ENCODE results near the gene TRIM9.

The TRIM9 gene

GRCh38 chr14:51094901-51095853 lies at the start of gene TRIM9:
Gene TRIM9 (minus strand): TSS chr14:51095105. CDS start chr14:51094939, 166 bp downstream.
- no peak for TF ChIP-seq CTCF (IDR thresholded peaks at IDR 0.05; ENCODE audit: low read depth, low read length)
- peak within 1 kb of the TSS; percentile 60 for H3K4me3 ChIP-seq (ENCODE audit: low read depth, low read length)

- no peak for TF ChIP-seq CTCF (IDR thresholded peaks at IDR 0.05; ENCODE audit: low read depth, low read length)
- H3K4me3 ChIP-seq (ENCODE audit: low read depth, low read length) = no peak overlapping the region
These were observed 46.0 kb upstream of the TRIM9 start for GRCh38 chr14:51140856-51141255.

- H3K4me3 ChIP-seq (ENCODE audit: low read depth, low read length) = no peak overlapping the region
- no peak for TF ChIP-seq CTCF (IDR thresholded peaks at IDR 0.05; ENCODE audit: low read depth, low read length)
These were observed 45.4 kb upstream of the TRIM9 start for GRCh38 chr14:51140338-51140737.

GRCh38 chr14:51139121-51139681 lies 44.3 kb upstream of the TRIM9 start:
- no peak for TF ChIP-seq CTCF (IDR thresholded peaks at IDR 0.05; ENCODE audit: low read depth, low read length)

GRCh38 chr14:51138404-51139103 lies 43.6 kb upstream of the TRIM9 start:
- H3K4me3 ChIP-seq (ENCODE audit: low read depth, low read length) = no peak overlapping the region
- TF ChIP-seq CTCF (IDR thresholded peaks at IDR 0.05; ENCODE audit: low read depth, low read length) = no peak

More at GRCh38 chr14:51139121-51139681, 44.3 kb upstream of the TRIM9 start:
- no peak overlapping the region for H3K4me3 ChIP-seq (ENCODE audit: low read depth, low read length)

- H3K4me3 ChIP-seq (ENCODE audit: low read depth, low read length) = no peak overlapping the region
- no peak for TF ChIP-seq CTCF (IDR thresholded peaks at IDR 0.05; ENCODE audit: low read depth, low read length)
These were observed 36.6 kb upstream of the TRIM9 start for GRCh38 chr14:51131516-51131915.

Data from WI38 (cell line).